Keratinocyte (primary cell): ENCODE results near the gene ADAMTS6. TPM values are rescaled to one million over a fixed set of nuclear protein-coding genes. Genes with fewer than 3 reads are reported as not detected.
A peak's percentile ranks its signal among the peaks of the same experiment; 100 is the strongest.

Source experiments
- DNase-seq: peaks from one replicate; pipeline ENCODE4 v3.0.0-alpha.2; 2011; ENCODE audit warnings: low read depth, missing footprints, low spot score
- FAIRE-seq: peaks from 2 replicates; lab custom pipeline; 2011; peaks lifted over from hg19 to GRCh38; lab: Jason Lieb, UNC
- H2AFZ ChIP-seq: 2 replicates; pipeline ENCODE4 v1.6.0; 2012; ENCODE audit warnings: low read length, control low read depth, inconsistent platforms; ENCODE audit not compliant: control insufficient read depth
- H3K27ac ChIP-seq: 2 replicates; pipeline ENCODE4 v1.5.1; 2011; ENCODE audit warnings: low read length; ENCODE audit not compliant: control insufficient read depth, insufficient read depth
- H3K27me3 ChIP-seq: 3 replicates; pipeline ENCODE4 v1.6.0; 2011; ENCODE audit warnings: low read length; ENCODE audit not compliant: control insufficient read depth, insufficient read depth; ENCODE audit errors: extremely low read depth
- H3K36me3 ChIP-seq, 2 experiments: 2 replicates in 1 of 2; 3 replicates in 1 of 2; pipeline ENCODE4 v1.5.1; 2011; ENCODE audit warnings: low read length in 2 of 2, mild to moderate bottlenecking in 1 of 2; ENCODE audit not compliant: control insufficient read depth in 2 of 2, insufficient read depth in 2 of 2; ENCODE audit errors: extremely low read depth in 1 of 2
- H3K4me1 ChIP-seq: 3 replicates; pipeline ENCODE4 v1.5.1; 2011; ENCODE audit warnings: low read length; ENCODE audit not compliant: control insufficient read depth, insufficient read depth; ENCODE audit errors: extremely low read depth
- H3K4me2 ChIP-seq: 3 replicates; pipeline ENCODE4 v1.6.0; 2011; ENCODE audit warnings: low read depth, low read length; ENCODE audit not compliant: control insufficient read depth, insufficient read depth; ENCODE audit errors: extremely low read depth
- H3K4me3 ChIP-seq, 3 experiments: fragments of 200-600 bp in 1 of 3; sonication (generic) in 1 of 3; 2 replicates in 2 of 3; 3 replicates in 1 of 3; pipeline ENCODE4 v1.5.1; 2011 to 2016; ENCODE audit warnings: low read length in 3 of 3, mild to moderate bottlenecking in 3 of 3, control low read depth in 2 of 3, inconsistent platforms in 1 of 3, low read depth in 1 of 3, mixed read lengths in 1 of 3, mixed run types in 1 of 3, moderate library complexity in 1 of 3; ENCODE audit not compliant: control insufficient read depth in 2 of 3, insufficient read depth in 2 of 3; ENCODE audit errors: extremely low read depth in 1 of 3
- H3K79me2 ChIP-seq: 2 replicates; pipeline ENCODE4 v1.6.0; 2012; ENCODE audit warnings: low read length; ENCODE audit not compliant: control insufficient read depth, insufficient read depth
- H3K9ac ChIP-seq: 3 replicates; pipeline ENCODE4 v1.6.0; 2011; ENCODE audit warnings: low read length; ENCODE audit not compliant: control insufficient read depth, insufficient read depth; ENCODE audit errors: extremely low read depth
- H3K9me1 ChIP-seq: 3 replicates; pipeline ENCODE4 v1.6.0; 2011; ENCODE audit warnings: low read length; ENCODE audit not compliant: control insufficient read depth, insufficient read depth; ENCODE audit errors: extremely low read depth
- H3K9me3 ChIP-seq: 2 replicates; pipeline ENCODE4 v1.5.1; 2012; ENCODE audit warnings: low read depth, low read length; ENCODE audit not compliant: control insufficient read depth
- H4K20me1 ChIP-seq: 3 replicates; pipeline ENCODE4 v1.6.0; 2011; ENCODE audit warnings: low read length; ENCODE audit not compliant: control insufficient read depth, insufficient read depth; ENCODE audit errors: extremely low read depth
- CTCF ChIP-seq, 3 experiments: IDR thresholded peaks in 1 of 3; conservative IDR thresholded peaks in 1 of 3; optimal IDR thresholded peaks in 1 of 3; 2 replicates in 2 of 3; 3 replicates in 1 of 3; pipeline versions ENCODE3 to v1.5.1; 2011; ENCODE audit warnings: low read length in 3 of 3, mild to moderate bottlenecking in 3 of 3, moderate library complexity in 2 of 3, control low read depth in 1 of 3, inconsistent platforms in 1 of 3; ENCODE audit not compliant: insufficient read depth in 2 of 3; ENCODE audit errors: extremely low read depth in 1 of 3
- EZH2 ChIP-seq: IDR thresholded peaks from one replicate; pipeline ENCODE4 v1.6.1; 2012; ENCODE audit warnings: inconsistent platforms, mild to moderate bottlenecking, low read length, moderate library complexity
- dilution Hi-C: fragments of 300-500 bp; cut with MboI; formaldehyde crosslinking; loops from one replicate; pipeline ENCODE4 v1.7.0; 2020; ENCODE audit warnings: low sequenced_read_pairs; ENCODE audit not compliant: extremely low pct_ligation_motif_present
- polyA plus RNA-seq, 5 experiments: library from polyadenylated mRNA; depleted of rRNA in 3 of 5; stranded (reverse) in 3 of 5; stranded (forward) in 1 of 5; unstranded in 1 of 5; fragments of >200 nt; gene quantifications; 1 replicate in 1 of 5; 2 replicates in 3 of 5; 3 replicates in 1 of 5; pipeline versions ENCODE4 v1.2.1 to v1.2.3, GENCODE V29; 2011 to 2012; ENCODE audit warnings: missing spikeins in 2 of 5, low read depth in 1 of 5, low replicate concordance in 1 of 5

Gene ADAMTS6
- polyA plus RNA-seq, 1 donor (not counting 4 experiments of a cell fraction or from before 2014, with no cell fraction given) = 10.9 TPM

DNA sequence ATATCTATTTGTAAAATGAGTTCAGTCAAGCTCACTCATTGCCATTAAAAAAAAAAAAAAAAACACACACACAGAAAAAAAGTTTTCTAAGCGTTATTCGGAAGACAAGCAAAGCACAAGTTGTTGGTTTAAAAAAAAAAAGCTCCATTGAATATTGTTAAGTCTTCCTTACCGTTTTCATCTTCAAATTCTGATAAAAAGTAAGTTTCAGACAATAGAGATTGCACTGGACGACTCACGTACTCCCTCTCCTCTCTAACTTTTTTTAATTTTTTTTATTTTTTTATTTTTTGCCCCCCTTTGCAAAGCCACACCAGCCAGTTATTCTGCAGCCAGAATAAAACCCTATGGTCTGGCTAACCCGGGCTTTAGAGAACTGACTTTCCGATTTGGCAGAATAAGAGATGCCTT, 544 bp downstream of the ADAMTS6 start:
- TF ChIP-seq EZH2 (no peak), CTCF (optimal IDR thresholded peaks at IDR 0.05 in 1 of 3, IDR thresholded peaks at IDR 0.05 in 1 of 3, conservative IDR thresholded peaks at IDR 0.05 in 1 of 3; ENCODE audit: extremely low read depth in 1 of 3, insufficient read depth in 2 of 3, low read length in 3 of 3) (no peak)
- Histone ChIP-seq H4K20me1 (no peaks in the 10 kb centered on the region), H3K4me2 (peak overlapping the region; percentile 87), H3K27ac (peak overlapping the region; percentile 83), H3K36me3 (no peaks in the 10 kb centered on the region), H3K79me2 (peaks cover 44% of the 10 kb centered on the region), H3K4me1 (peaks cover 15% of the 10 kb centered on the region), H3K9ac (peak overlapping the region; percentile 78), H2AFZ (peak overlapping the region; percentile 72), H3K27me3 (no peaks in the 10 kb centered on the region), H3K4me3 (peak overlapping the region; percentile 43 to 98 (median 97)), H3K9me1 (no peaks in the 10 kb centered on the region), H3K9me3 (no peaks in the 10 kb centered on the region)
- DNase-seq (no peak), FAIRE-seq (no peak)
- dilution Hi-C loops = no loop called here

GRCh38 chr5:65480306-65480865, 1.3 kb downstream of the ADAMTS6 start:
- H3K4me1 ChIP-seq = peaks cover 15% of the 10 kb centered on the region
- peak overlapping the region; percentile 87 for H3K4me2 ChIP-seq
- TF ChIP-seq EZH2 (no peak), CTCF (optimal IDR thresholded peaks at IDR 0.05 in 1 of 3, IDR thresholded peaks at IDR 0.05 in 1 of 3, conservative IDR thresholded peaks at IDR 0.05 in 1 of 3; ENCODE audit: extremely low read depth in 1 of 3, insufficient read depth in 2 of 3, low read length in 3 of 3) (no peak)
- no peaks in the 10 kb centered on the region for H3K9me3 ChIP-seq
- no peaks in the 10 kb centered on the region for H3K9me1 ChIP-seq
- DNase-seq = no peak
- peak overlapping the region; percentile 69 for H3K27ac ChIP-seq
- peak overlapping the region; percentile 92 for H2AFZ ChIP-seq
- H3K27me3 ChIP-seq = no peaks in the 10 kb centered on the region
- H3K4me3 ChIP-seq = peak overlapping the region; percentile 43 to 98 (median 97)
- no peaks in the 10 kb centered on the region for H3K36me3 ChIP-seq
- no peaks in the 10 kb centered on the region for H4K20me1 ChIP-seq
- dilution Hi-C loops = no loop called here
- peak overlapping the region; percentile 78 for H3K9ac ChIP-seq
- peaks cover 51% of the 10 kb centered on the region for H3K79me2 ChIP-seq
- FAIRE-seq = peak; percentile 86
